ENCODE results near the gene KCNQ4. TPM values are rescaled to one million over a fixed set of nuclear protein-coding genes. Genes with fewer than 3 reads are reported as not detected.

KCNQ4 gene
- polyA plus RNA-seq, 1 donor = 35.5 TPM

GRCh38 chr1:40777224-40777970, 6.2 kb upstream of the KCNQ4 start:
- no peak for DNase-seq (ENCODE audit: low read depth)

GRCh38 chr1:40780678-40781607, 2.6 kb upstream of the KCNQ4 start:
- no peak for DNase-seq (ENCODE audit: low read depth)

GRCh38 chr1:40781608-40781971, 2.0 kb upstream of the KCNQ4 start:
- DNase-seq (ENCODE audit: low read depth) = no peak

GRCh38 chr1:40782371-40782956, 1.1 kb upstream of the KCNQ4 start:
- no peak for DNase-seq (ENCODE audit: low read depth)

GRCh38 chr1:40784141-40784770, 669 bp downstream of the KCNQ4 start:
- DNase-seq (ENCODE audit: low read depth) = no peak

- DNase-seq (ENCODE audit: low read depth) = no peak
Measured at GRCh38 chr1:40784771-40785151, 1.2 kb downstream of the KCNQ4 start.

GRCh38 chr1:40785446-40785845, 1.9 kb downstream of the KCNQ4 start:
- no peak for DNase-seq (ENCODE audit: low read depth)

- no peak for DNase-seq (ENCODE audit: low read depth)
Measured at GRCh38 chr1:40786171-40786994, 2.8 kb downstream of the KCNQ4 start.

- no peak for DNase-seq (ENCODE audit: low read depth)
Measured at GRCh38 chr1:40786995-40787705, 3.6 kb downstream of the KCNQ4 start.

- no peak for DNase-seq (ENCODE audit: low read depth)
Measured at GRCh38 chr1:40787737-40788560, 4.4 kb downstream of the KCNQ4 start.

- no peak for DNase-seq (ENCODE audit: low read depth)
Measured at GRCh38 chr1:40788561-40789341, 5.2 kb downstream of the KCNQ4 start.

- DNase-seq (ENCODE audit: low read depth) = no peak
Measured at GRCh38 chr1:40789342-40789598, 5.7 kb downstream of the KCNQ4 start.

- no peak for DNase-seq (ENCODE audit: low read depth)
Measured at GRCh38 chr1:40789661-40790430, 6.3 kb downstream of the KCNQ4 start.

- no peak for DNase-seq (ENCODE audit: low read depth)
Measured at GRCh38 chr1:40792036-40792435, 8.4 kb downstream of the KCNQ4 start.

- DNase-seq (ENCODE audit: low read depth) = no peak
Measured at GRCh38 chr1:40793617-40794016, 10.0 kb downstream of the KCNQ4 start.

GRCh38 chr1:40794048-40794447, 10.5 kb downstream of the KCNQ4 start:
- no peak for DNase-seq (ENCODE audit: low read depth)

- DNase-seq (ENCODE audit: low read depth) = no peak
Measured at GRCh38 chr1:40794974-40795715, 11.6 kb downstream of the KCNQ4 start.

All from forelimb muscle (tissue), 1 donor.